Testis (tissue), 3 donors: ENCODE data around the gene SHC3. TPM values are rescaled to one million over a fixed set of nuclear protein-coding genes. Genes with fewer than 3 reads are reported as not detected.

Experiments used
- DNase-seq: peaks from one replicate; pipeline ENCODE4 v3.0.0-alpha.2; 2019
- H3K27ac ChIP-seq, 2 donors: fragments of 200-600 bp; sonication (generic); one replicate each; pipeline ENCODE4 v1.5.1; 2019
- H3K27me3 ChIP-seq: fragments of 200-600 bp; sonication (generic); one replicate; pipeline ENCODE4 v1.5.1; 2019
- H3K36me3 ChIP-seq: fragments of 200-600 bp; sonication (generic); one replicate; pipeline ENCODE4 v1.5.1; 2017; ENCODE audit warnings: low read depth; ENCODE audit errors: missing control alignments
- H3K4me1 ChIP-seq: fragments of 200-600 bp; sonication (generic); one replicate; pipeline ENCODE4 v1.5.1; 2019
- H3K4me3 ChIP-seq, 2 donors: fragments of 200-600 bp; sonication (generic); one replicate each; pipeline ENCODE4 v1.5.1; 2017 to 2019
- H3K9me3 ChIP-seq: fragments of 200-600 bp; sonication (generic); one replicate; pipeline ENCODE4 v1.5.1; 2017
- CTCF ChIP-seq, 3 experiments: fragments of 450-650 bp in 2 of 3; fragments of 200-600 bp in 1 of 3; sonication (generic) in 1 of 3; IDR thresholded peaks; one replicate each; pipeline ENCODE4 v1.5.1; 2016 to 2019; ENCODE audit warnings: antibody characterized with exemption in 3 of 3, mild to moderate bottlenecking in 2 of 3, moderate library complexity in 1 of 3
- POLR2A ChIP-seq: fragments of 450-650 bp; IDR thresholded peaks from one replicate; pipeline ENCODE4 v1.6.1; 2017; ENCODE audit warnings: antibody characterized with exemption, mild to moderate bottlenecking, moderate library complexity
- WGBS, 2 donors: methylation state at CpG; one replicate each; pipeline ENCODE4 v1.1.5; 2018; 5-methylcytosine and 5-hydroxymethylcytosine counted together
- intact Hi-C: fragments of 100-400 bp; cut with DNase I; formaldehyde crosslinking; loops from one replicate; pipeline ENCODE4 v1.15.1; 2023; ENCODE audit warnings: low total_unique reads
- polyA plus RNA-seq: library from polyadenylated mRNA; stranded (reverse); fragments of 350-450 nt; fragmentation: Illumina TruSeq; extraction: RNeasy Lipid Tissue Mini Kit (QIAGEN cat#74804); gene quantifications from one replicate; pipeline ENCODE4 v1.2.3, GENCODE V29; 2014; ENCODE audit warnings: low read depth, low replicate concordance; ENCODE audit not compliant: insufficient read depth
- total RNA-seq, 2 donors: library from RNA; depleted of rRNA; stranded (reverse); fragments of >200 nt; gene quantifications; one replicate each; pipeline ENCODE4 v1.2.3, GENCODE V29; 2016

The SHC3 gene
- total and polyA plus RNA-seq, 3 donors from 2014 or later, result 0.37 to 0.87 (median 0.82) TPM

- no peaks in the 10 kb centered on the region for H3K36me3 ChIP-seq
- no peak for DNase-seq
- intact Hi-C loops, result no loop called here
- TF ChIP-seq POLR2A, result no peak
- TF ChIP-seq CTCF (IDR thresholded peaks at IDR 0.05), result no peak
- no peak overlapping the region for H3K4me3 ChIP-seq
- WGBS, 2 donors, result 81 to 83% methylated on average over 10 of the region's 10 CpGs
- H3K4me1 ChIP-seq, result peaks cover 4% of the 10 kb centered on the region
- no peaks in the 10 kb centered on the region for H3K9me3 ChIP-seq
- H3K27ac ChIP-seq, result no peak overlapping the region
- no peaks in the 10 kb centered on the region for H3K27me3 ChIP-seq
Measured at GRCh38 chr9:89010056-89010455, 168.6 kb downstream of the SHC3 start.

DNA sequence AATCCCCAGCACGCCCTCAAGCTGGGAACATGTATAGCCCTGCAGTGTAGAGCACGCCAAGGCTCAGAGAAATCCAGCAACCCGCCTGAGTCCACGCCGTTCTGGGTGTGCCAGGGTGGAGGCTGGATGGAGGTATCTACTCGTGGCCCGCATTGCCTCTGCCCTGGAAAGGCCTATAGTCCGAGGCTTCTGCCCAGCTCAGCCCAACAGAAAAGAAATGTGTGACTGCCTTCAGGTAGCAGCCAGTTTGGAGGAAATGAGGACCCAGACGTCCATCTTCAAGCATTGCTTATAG is 169.1 kb downstream of the SHC3 start:
- no peak overlapping the region for H3K27ac ChIP-seq

GRCh38 chr9:89008744-89009545 is 169.7 kb downstream of the SHC3 start:
- DNase-seq, result no peak
- intact Hi-C loops, result no loop called here

More for the DNA sequence above, 169.1 kb downstream of the SHC3 start:
- intact Hi-C loops, result no loop called here
- H3K4me1 ChIP-seq, result peaks cover 4% of the 10 kb centered on the region
- H3K36me3 ChIP-seq, result no peaks in the 10 kb centered on the region
- H3K4me3 ChIP-seq, result no peak overlapping the region
- H3K9me3 ChIP-seq, result no peaks in the 10 kb centered on the region
- DNase-seq, result no peak
- TF ChIP-seq CTCF (IDR thresholded peaks at IDR 0.05), result no peak
- no peak for TF ChIP-seq POLR2A
- 85 to 96% methylated on average over 9 of the region's 9 CpGs for WGBS, 2 donors
- no peaks in the 10 kb centered on the region for H3K27me3 ChIP-seq

DNA sequence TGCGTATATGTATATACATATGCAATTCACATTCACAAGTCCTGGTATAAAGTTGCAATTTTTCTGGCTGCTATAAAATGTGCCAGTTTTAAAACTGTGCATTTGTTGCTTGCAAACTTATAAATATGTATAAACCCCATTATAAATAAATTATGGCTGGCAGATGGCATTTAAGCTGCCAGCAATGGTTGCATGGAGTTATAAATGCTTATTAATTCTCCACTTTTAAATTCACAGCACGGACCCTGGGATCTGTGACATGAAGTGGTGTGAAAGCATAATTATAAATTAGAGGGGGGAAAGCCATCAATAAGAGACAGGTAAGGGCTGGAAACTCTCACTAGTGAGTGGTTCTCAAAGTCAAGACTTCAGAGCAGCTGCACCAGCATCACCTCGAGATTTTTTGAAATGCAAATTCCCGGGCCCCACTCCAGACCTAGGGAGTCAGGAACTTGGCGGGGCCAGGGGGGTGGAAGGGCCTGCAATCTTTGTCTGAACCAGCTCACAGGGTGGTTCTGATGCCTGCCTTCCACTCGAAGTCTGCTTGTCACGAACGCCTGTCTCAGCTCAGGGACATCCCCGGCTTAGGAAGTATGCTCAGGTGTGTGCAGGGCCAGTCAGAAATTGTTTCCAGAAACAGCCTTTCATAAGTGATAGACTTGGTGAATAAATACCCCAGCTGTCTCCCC is 170.4 kb downstream of the SHC3 start:
- TF ChIP-seq POLR2A (no peak), CTCF (IDR thresholded peaks at IDR 0.05) (no peak)
- no peak overlapping the region for H3K4me3 ChIP-seq
- H3K9me3 ChIP-seq, result no peaks in the 10 kb centered on the region
- DNase-seq, result no peak
- peaks cover 4% of the 10 kb centered on the region for H3K4me1 ChIP-seq
- no peak overlapping the region for H3K27ac ChIP-seq
- no peaks in the 10 kb centered on the region for H3K36me3 ChIP-seq
- intact Hi-C loops, result no loop called here
- WGBS, 2 donors, result 87 to 92% methylated on average over 8 to 9 of the region's 9 CpGs
- no peaks in the 10 kb centered on the region for H3K27me3 ChIP-seq

More at GRCh38 chr9:89008744-89009545, 169.7 kb downstream of the SHC3 start:
- no peaks in the 10 kb centered on the region for H3K9me3 ChIP-seq
- no peaks in the 10 kb centered on the region for H3K27me3 ChIP-seq
- 93 to 97% methylated on average over 10 to 12 of the region's 12 CpGs for WGBS, 2 donors
- peaks cover 4% of the 10 kb centered on the region for H3K4me1 ChIP-seq
- no peak for TF ChIP-seq POLR2A
- no peak for TF ChIP-seq CTCF (IDR thresholded peaks at IDR 0.05)
- no peak overlapping the region for H3K4me3 ChIP-seq
- no peak overlapping the region for H3K27ac ChIP-seq
- no peaks in the 10 kb centered on the region for H3K36me3 ChIP-seq
